Stimulated activated CD8-positive, alpha-beta memory T cell treated with anti-CD3 and anti-CD28 coated beads, Interleukin-2, amount 100 ng/mL, for 48 hours (primary cell): ENCODE results near the gene ZNF260.
A peak's percentile ranks its signal among the peaks of the same experiment; 100 is the strongest.

ENCODE experiments used
- DNase-seq, 2 donors: peaks; one replicate each; pipeline ENCODE4 v3.0.0-alpha.2; 2020; ENCODE audit warnings: low read depth in 2 of 2

Gene ZNF260

DNA sequence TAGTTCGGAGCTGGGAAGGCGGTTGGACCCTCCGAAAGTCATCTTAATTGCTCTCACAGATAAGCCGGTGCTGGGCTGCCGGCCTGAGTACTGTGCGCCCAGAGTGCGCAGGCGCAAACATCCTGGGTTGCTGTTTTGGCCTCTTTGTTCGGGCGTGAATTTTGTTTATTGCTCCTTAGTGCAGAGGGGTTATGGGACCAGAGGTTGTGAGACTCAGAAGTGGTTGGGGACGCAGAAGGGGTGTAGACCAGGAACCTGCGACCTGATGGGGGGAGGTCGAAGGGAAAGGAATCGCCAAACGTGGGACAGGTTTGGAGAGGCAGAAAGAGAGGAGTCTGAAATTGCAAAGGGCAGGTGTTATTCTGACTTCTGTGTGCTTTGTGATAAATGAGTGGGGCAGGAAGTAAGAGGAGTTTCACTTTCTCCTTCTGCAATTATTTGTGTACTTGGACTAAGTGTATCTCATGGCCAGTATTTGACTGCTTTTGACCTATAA, 38.1 kb downstream of the ZNF260 start:
- DNase-seq = peak in 1 of 2 donors; percentile 49

DNA sequence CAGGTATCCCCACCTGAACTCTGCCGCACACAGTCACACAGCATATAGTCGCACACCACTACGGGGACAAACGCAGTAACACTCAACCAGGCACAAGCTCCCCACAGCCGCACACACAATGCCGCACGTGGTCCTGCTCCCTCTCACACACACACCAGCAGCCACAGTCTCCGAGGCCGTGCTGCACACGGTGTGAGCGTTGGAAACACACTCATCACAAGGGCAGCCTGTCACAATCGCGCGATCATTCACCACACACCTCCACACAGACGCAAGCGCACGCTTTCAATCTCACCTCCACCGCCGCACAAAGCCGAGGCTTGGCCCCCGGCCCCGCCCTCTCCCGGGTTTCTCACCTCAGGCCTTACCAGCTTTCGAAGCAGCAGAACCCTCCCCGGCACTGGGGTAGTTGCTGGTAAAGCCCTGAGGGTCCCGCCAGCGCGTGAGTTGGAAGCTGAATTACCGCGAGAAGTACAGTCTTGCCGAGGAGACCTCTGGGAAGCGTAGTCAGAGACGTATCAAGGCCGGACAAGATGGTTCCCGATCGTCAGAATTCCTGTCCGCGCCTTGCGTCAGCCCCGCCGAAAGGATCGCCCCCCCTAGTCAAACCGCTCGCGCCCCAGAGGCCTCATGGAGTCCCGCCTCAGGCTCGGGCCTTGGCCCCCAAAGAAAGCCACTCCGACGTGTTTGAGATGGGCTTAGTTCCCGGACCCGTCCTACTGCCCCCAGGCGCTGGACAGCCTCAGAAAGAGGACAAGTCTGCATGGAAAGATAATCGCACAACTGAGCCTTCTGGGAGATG, 38.8 kb downstream of the ZNF260 start, which contains the start of gene ZNF566:
TSS of gene ZNF566 (minus strand) at position 444 of the 802 bp plus-strand sequence. CDS start 13,004 bp downstream, outside the sequence.
- peak; percentile 84 to 89 for DNase-seq

DNA sequence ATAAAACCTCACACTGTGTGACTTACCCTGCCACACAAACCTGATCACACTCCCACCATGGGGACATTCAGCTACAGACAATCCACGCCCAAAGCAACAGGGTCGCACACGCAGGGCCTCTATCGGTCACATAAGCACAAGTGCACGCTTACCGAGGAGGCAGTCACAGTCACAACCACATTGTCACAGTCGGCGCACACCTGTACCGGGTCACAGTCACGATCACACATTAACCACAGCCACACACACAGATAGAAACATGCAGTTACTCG, 39.3 kb downstream of the ZNF260 start:
- DNase-seq = no peak

DNA sequence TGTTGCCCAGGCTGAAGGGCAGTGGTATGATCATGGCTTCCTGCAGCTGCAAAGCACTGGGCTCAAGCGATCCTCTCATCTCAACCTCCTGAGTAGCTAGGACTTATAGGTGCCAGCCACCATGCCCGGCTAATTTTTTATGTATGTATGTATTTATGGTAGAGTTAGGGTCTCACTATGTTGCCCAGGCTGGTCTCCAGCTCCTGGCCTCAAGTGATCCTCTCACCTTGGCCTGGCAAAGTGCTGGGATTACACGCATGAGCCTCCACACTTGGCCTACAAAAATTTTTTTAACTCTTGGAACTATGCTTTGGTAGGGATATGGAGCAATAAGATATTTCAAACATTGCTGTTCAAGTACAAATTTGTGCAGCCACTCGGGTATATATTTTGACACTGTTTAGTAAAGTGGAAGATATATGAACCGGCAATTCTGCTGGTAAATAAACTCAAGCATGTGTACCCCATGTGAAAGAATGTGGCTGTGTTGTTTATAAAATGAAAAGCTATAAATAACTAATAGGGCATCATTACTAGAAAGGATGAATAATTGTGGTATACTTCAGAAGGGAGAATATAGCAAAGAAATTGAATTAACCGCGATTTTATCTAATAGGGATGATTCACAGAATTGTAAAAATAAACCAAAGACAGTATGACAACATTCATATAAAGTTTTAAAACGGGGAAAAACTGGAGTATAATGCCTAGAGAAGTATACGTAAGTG, 39.8 kb downstream of the ZNF260 start:
- no peak for DNase-seq

GRCh38 chr19:36483653-36484052, 44.4 kb downstream of the ZNF260 start:
- no peak for DNase-seq

GRCh38 chr19:36482876-36483275, 45.2 kb downstream of the ZNF260 start:
- DNase-seq = no peak
